GM10248 (cell line): ENCODE data around the gene DPP10.
"Not testable (repeated sequence)": the region's sequence is repeated elsewhere in the genome, so short reads cannot be mapped to it uniquely, and the experiment has no call there.

Source experiments
- CTCF ChIA-PET: fragments of 300-600 bp; sonication (Branson Sonifier 250); formaldehyde crosslinking; extraction: SDS; loops from one replicate; lab custom pipeline; 2021; ENCODE audit warnings: antibody characterized with exemption; lab: Yijun Ruan, JAX
- POLR2A ChIA-PET: fragments of 350-650 bp; sonication (Branson Sonifier 250); formaldehyde crosslinking; extraction: SDS; loops from one replicate; lab custom pipeline; 2020; ENCODE audit warnings: antibody characterized with exemption; lab: Yijun Ruan, JAX
- DNase-seq: peaks from one replicate; pipeline ENCODE4 v3.0.0; 2012; ENCODE audit errors: extremely low spot score
- CTCF ChIP-seq: IDR thresholded peaks from 2 replicates; pipeline ENCODE4 v1.5.1; 2012; ENCODE audit warnings: mild to moderate bottlenecking, low read depth; ENCODE audit errors: extremely low read depth, missing control alignments, control extremely low read depth

The DPP10 gene

DNA sequence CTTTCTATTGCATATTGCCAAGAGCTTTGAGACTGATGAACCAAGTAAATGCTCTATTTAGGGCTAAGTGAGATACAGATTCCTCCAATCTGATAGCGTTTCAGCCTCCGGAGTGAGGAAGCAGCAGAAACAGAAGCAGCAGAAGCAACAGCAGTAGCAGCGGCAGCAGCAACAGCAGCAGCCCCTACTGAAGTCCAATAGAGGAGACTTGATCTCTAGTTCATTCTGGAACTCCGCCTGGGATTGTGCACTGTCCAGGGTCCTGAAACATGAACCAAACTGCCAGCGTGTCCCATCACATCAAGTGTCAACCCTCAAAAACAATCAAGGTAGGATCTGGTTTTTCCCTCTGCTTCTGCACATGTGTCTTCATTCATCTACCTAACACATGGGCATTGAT is at the start of gene DPP10:
TSS of gene DPP10 (plus strand) at position 132 of the 400 bp plus-strand sequence.
- ChIA-PET POLR2A (no interaction called here), CTCF (no interaction called here)
- TF ChIP-seq CTCF, result no peak
- no peak for DNase-seq

GRCh38 chr2:114400890-114401289 is 41.6 kb upstream of the DPP10 start:
- no peak for DNase-seq
- ChIA-PET CTCF (no interaction called here), POLR2A (no interaction called here)
- no peak for TF ChIP-seq CTCF

- TF ChIP-seq CTCF, result no peak
- ChIA-PET POLR2A (no interaction called here), CTCF (no interaction called here)
- DNase-seq, result no peak
These were observed 37.0 kb upstream of the DPP10 start for GRCh38 chr2:114405247-114406116.

DNA sequence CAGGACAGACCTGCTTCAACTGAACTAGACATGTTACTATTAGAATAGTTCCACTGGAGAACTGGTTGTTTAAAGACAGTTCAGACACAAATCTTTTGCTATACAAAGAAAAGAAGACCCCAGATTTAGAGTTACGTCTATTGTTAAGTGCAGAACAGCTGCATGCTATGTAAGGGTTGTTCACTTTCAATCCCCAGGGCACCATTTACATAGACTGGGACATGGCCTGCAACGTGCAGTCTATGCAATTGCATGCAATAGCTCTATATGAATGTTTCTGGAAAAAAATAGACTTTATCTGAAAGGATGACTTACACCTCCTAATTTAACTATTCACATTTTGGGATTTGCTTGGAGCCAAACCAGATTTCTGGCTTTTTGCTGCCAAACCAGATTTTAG is 36.1 kb upstream of the DPP10 start:
- DNase-seq, result no peak
- no peak for TF ChIP-seq CTCF
- CTCF ChIA-PET, result no interaction called here
- POLR2A ChIA-PET, result no interaction called here

- DNase-seq, POLR2A ChIA-PET, CTCF ChIA-PET: not testable (repeated sequence)
These were observed 35.1 kb upstream of the DPP10 start for GRCh38 chr2:114407353-114407752.

DNA sequence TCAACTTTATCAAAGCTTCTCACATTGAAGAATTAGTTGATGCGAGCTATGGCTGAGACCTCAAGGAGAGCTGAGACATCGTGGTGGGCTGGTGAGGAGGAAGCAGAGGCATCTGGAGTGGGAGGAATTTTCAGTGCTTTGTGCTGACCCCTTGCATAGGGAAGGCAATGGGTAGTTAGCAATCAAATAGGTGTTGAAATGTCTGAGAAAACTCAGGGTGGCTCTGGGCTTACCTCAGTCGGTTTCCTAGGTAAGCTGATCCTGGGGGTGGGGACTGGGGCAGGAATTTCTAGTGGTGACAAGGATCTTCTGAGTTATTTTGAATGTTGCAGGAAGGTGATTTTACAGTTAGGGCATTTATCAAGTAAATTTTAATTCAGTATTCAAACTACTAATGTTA is 20.7 kb upstream of the DPP10 start:
- no peak for DNase-seq
- TF ChIP-seq CTCF, result no peak
- POLR2A ChIA-PET, result no interaction called here
- CTCF ChIA-PET, result no interaction called here

DNA sequence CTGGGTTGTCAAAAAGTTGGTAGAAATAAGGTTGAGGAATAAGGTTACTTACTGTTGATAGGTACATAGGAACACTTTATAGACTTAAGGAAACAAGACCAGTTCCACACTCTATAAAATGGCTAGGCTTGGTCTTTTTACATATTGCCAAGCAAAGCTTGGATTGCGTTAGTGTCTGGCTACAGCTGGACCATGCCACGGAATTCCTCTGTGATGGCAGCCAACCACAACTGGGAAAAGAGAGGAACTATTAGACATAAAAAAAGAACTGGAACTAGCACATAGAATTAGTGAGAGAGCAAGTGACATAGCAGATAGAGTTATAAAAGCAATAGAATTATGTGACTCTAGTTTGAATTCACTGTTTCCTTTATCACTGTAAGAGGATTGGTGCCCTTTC is 17.7 kb upstream of the DPP10 start:
- CTCF ChIA-PET, result no interaction called here
- DNase-seq, result no peak
- POLR2A ChIA-PET, result no interaction called here
- TF ChIP-seq CTCF, result no peak
